ENCODE results near the gene CDHR4.

The CDHR4 gene, protein sequence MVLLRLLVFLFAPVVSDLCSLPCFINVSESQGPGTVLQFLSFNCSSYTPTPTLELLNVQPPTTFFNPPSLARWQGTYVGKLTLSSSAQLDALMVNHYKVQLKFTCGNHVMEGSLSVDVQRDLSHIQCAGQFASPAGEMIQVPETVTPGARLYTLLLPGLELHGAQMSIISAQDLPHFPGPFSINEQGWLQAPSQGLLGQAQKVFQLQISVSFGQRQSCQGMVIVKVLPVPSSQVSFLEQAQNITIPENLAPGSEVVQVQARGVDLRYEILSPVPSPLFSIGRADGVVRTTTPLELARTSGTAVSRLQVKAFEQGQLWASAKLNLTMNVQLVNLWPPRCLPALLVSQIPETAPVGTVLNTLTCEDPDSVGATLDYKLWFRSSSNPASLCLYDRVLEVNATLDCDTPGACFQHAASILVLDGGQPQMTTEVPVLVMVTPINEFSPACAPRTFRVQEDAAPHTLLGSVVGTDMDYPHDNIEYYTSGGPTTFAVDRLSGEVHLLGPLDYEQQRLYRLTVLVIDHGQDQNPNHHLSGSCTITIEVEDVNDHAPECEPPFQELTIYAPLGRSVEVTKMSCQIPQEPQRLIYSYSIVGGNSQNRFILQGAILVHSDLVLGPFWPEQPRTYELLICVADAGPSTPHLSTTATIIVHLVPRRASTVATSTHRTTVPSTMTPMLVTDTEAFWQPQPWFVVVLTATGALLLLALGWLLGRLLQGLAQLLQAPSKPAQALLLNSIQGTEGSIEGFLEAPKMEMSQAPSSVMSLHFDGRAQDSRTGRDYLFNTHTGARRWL

GRCh38 chr3:49799761-49800160 lies at the start of gene CDHR4:
Gene CDHR4, minus strand, starts transcription at chr3:49799873. Its CDS starts 61 bp downstream, at chr3:49799812.
- Histone ChIP-seq H3K27ac (ENCODE audit: low read depth, low read length) (no peak within 1 kb of the TSS), H3K9ac (ENCODE audit: low read length in 5 of 5) (peak within 1 kb of the TSS in 1 of 5 donors; percentile 8), H3K36me3 (ENCODE audit: control insufficient read depth in 5 of 5, insufficient read depth in 5 of 5, low read length in 5 of 5) (peaks cover 0 to 5% (median 0%) of the 10 kb centered on the region in 5 donors), H3K4me3 (ENCODE audit: low read depth in 1 of 5, low read length in 5 of 5) (no peak within 1 kb of the TSS), H3K27me3 (ENCODE audit: control insufficient read depth in 5 of 5, insufficient read depth in 4 of 5, low read length in 5 of 5) (no peaks in the 10 kb centered on the region), H3K4me1 (ENCODE audit: control insufficient read depth in 5 of 5, insufficient read depth in 5 of 5, low read length in 5 of 5) (peaks cover 8 to 30% (median 22%) of the 10 kb centered on the region in 5 donors), H3K9me3 (ENCODE audit: control insufficient read depth in 5 of 5, low read length in 5 of 5) (no peaks in the 10 kb centered on the region)

GRCh38 chr3:49845694-49846093 lies 46.0 kb upstream of the CDHR4 start:
- no peak overlapping the region for H3K27ac ChIP-seq (ENCODE audit: low read depth, low read length)
- peaks cover 0 to 12% (median 8%) of the 10 kb centered on the region in 5 donors for H3K4me1 ChIP-seq (ENCODE audit: control insufficient read depth in 5 of 5, insufficient read depth in 5 of 5, low read length in 5 of 5)
- no peaks in the 10 kb centered on the region for H3K27me3 ChIP-seq (ENCODE audit: control insufficient read depth in 5 of 5, insufficient read depth in 4 of 5, low read length in 5 of 5)
- no peaks in the 10 kb centered on the region for H3K36me3 ChIP-seq (ENCODE audit: control insufficient read depth in 5 of 5, insufficient read depth in 5 of 5, low read length in 5 of 5)
- H3K9me3 ChIP-seq (ENCODE audit: control insufficient read depth in 5 of 5, low read length in 5 of 5) = no peaks in the 10 kb centered on the region
- H3K9ac ChIP-seq (ENCODE audit: low read length in 5 of 5) = no peak overlapping the region
- H3K4me3 ChIP-seq (ENCODE audit: low read depth in 1 of 5, low read length in 5 of 5) = no peak overlapping the region

- Histone ChIP-seq H3K4me1 (ENCODE audit: control insufficient read depth in 5 of 5, insufficient read depth in 5 of 5, low read length in 5 of 5) (peaks cover 3 to 23% (median 17%) of the 10 kb centered on the region in 5 donors), H3K9me3 (ENCODE audit: control insufficient read depth in 5 of 5, low read length in 5 of 5) (no peaks in the 10 kb centered on the region), H3K4me3 (ENCODE audit: low read depth in 1 of 5, low read length in 5 of 5) (no peak overlapping the region), H3K9ac (ENCODE audit: low read length in 5 of 5) (no peak overlapping the region), H3K36me3 (ENCODE audit: control insufficient read depth in 5 of 5, insufficient read depth in 5 of 5, low read length in 5 of 5) (no peaks in the 10 kb centered on the region), H3K27me3 (ENCODE audit: control insufficient read depth in 5 of 5, insufficient read depth in 4 of 5, low read length in 5 of 5) (no peaks in the 10 kb centered on the region), H3K27ac (ENCODE audit: low read depth, low read length) (no peak overlapping the region)
These were observed 45.0 kb upstream of the CDHR4 start for GRCh38 chr3:49844464-49845183.

GRCh38 chr3:49842843-49843517 lies 43.3 kb upstream of the CDHR4 start:
- Histone ChIP-seq H3K36me3 (ENCODE audit: control insufficient read depth in 5 of 5, insufficient read depth in 5 of 5, low read length in 5 of 5) (no peaks in the 10 kb centered on the region), H3K27ac (ENCODE audit: low read depth, low read length) (no peak overlapping the region)

DNA sequence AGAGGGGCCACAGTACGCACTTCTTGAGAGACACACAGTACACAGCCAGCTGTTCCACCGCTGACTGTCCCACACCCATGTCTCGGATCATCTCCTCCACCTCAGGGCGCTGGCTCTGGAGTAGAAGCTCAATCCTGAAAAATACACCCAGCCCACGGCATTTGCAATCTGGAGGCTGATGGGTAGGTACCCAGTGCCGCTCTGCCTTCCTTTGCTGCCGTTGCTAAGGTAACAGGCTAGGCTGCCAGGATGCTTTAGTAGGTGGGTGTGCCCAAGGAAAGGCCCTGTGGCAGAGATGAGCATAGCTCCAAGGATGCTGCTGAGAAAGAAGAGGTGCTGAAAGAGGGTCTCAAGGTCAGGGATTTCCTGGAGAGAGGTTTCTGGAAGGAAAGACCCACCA lies 42.1 kb upstream of the CDHR4 start:
- Histone ChIP-seq H3K4me1 (ENCODE audit: control insufficient read depth in 5 of 5, insufficient read depth in 5 of 5, low read length in 5 of 5) (peaks cover 9 to 29% (median 22%) of the 10 kb centered on the region in 5 donors), H3K9ac (ENCODE audit: low read length in 5 of 5) (no peak overlapping the region), H3K27ac (ENCODE audit: low read depth, low read length) (no peak overlapping the region), H3K9me3 (ENCODE audit: control insufficient read depth in 5 of 5, low read length in 5 of 5) (no peaks in the 10 kb centered on the region), H3K4me3 (ENCODE audit: low read depth in 1 of 5, low read length in 5 of 5) (no peak overlapping the region), H3K36me3 (ENCODE audit: control insufficient read depth in 5 of 5, insufficient read depth in 5 of 5, low read length in 5 of 5) (no peaks in the 10 kb centered on the region), H3K27me3 (ENCODE audit: control insufficient read depth in 5 of 5, insufficient read depth in 4 of 5, low read length in 5 of 5) (no peaks in the 10 kb centered on the region)

More at GRCh38 chr3:49842843-49843517, 43.3 kb upstream of the CDHR4 start:
- peaks cover 9 to 29% (median 22%) of the 10 kb centered on the region in 5 donors for H3K4me1 ChIP-seq (ENCODE audit: control insufficient read depth in 5 of 5, insufficient read depth in 5 of 5, low read length in 5 of 5)
- H3K27me3 ChIP-seq (ENCODE audit: control insufficient read depth in 5 of 5, insufficient read depth in 4 of 5, low read length in 5 of 5) = no peaks in the 10 kb centered on the region
- H3K9ac ChIP-seq (ENCODE audit: low read length in 5 of 5) = no peak overlapping the region
- H3K4me3 ChIP-seq (ENCODE audit: low read depth in 1 of 5, low read length in 5 of 5) = no peak overlapping the region
- H3K9me3 ChIP-seq (ENCODE audit: control insufficient read depth in 5 of 5, low read length in 5 of 5) = no peaks in the 10 kb centered on the region

DNA sequence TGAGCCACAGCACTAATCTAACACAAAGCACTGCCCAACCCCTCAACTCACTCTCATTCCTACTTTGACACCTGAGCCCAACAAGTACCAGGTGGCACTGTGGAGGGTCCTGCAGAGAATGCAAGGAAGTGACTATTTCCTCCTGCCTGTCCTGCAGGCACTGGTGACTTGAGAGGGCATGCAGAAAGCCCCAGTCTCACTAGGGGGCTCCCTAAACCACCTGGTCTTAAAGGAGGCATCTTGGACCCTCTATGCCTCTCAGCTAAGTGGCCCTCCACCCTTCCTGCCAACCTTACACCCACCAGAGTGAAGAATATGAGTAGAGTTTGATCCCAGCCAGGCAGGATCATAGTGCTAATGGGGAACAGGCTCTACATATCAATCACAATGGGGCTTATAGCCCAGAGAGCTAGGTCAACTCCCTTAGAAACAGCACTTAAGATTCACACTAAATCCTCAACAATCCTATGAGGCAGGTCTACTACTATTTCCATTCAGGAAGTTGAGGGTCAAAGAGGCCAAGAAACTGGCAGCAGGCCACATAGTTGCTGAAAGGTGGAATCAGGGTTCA lies 41.5 kb upstream of the CDHR4 start:
- peak overlapping the region in 1 of 5 donors; percentile 24 for H3K9ac ChIP-seq (ENCODE audit: low read length in 5 of 5)
- H3K27me3 ChIP-seq (ENCODE audit: control insufficient read depth in 5 of 5, insufficient read depth in 4 of 5, low read length in 5 of 5) = no peaks in the 10 kb centered on the region
- no peak overlapping the region for H3K4me3 ChIP-seq (ENCODE audit: low read depth in 1 of 5, low read length in 5 of 5)
- no peaks in the 10 kb centered on the region for H3K36me3 ChIP-seq (ENCODE audit: control insufficient read depth in 5 of 5, insufficient read depth in 5 of 5, low read length in 5 of 5)
- peaks cover 9 to 29% (median 22%) of the 10 kb centered on the region in 5 donors for H3K4me1 ChIP-seq (ENCODE audit: control insufficient read depth in 5 of 5, insufficient read depth in 5 of 5, low read length in 5 of 5)
- H3K9me3 ChIP-seq (ENCODE audit: control insufficient read depth in 5 of 5, low read length in 5 of 5) = no peaks in the 10 kb centered on the region
- no peak overlapping the region for H3K27ac ChIP-seq (ENCODE audit: low read depth, low read length)

GRCh38 chr3:49840388-49840787 lies 40.7 kb upstream of the CDHR4 start:
- Histone ChIP-seq H3K36me3 (ENCODE audit: control insufficient read depth in 5 of 5, insufficient read depth in 5 of 5, low read length in 5 of 5) (no peaks in the 10 kb centered on the region), H3K4me3 (ENCODE audit: low read depth in 1 of 5, low read length in 5 of 5) (no peak overlapping the region), H3K4me1 (ENCODE audit: control insufficient read depth in 5 of 5, insufficient read depth in 5 of 5, low read length in 5 of 5) (peaks cover 9 to 29% (median 22%) of the 10 kb centered on the region in 5 donors), H3K27me3 (ENCODE audit: control insufficient read depth in 5 of 5, insufficient read depth in 4 of 5, low read length in 5 of 5) (no peaks in the 10 kb centered on the region), H3K9me3 (ENCODE audit: control insufficient read depth in 5 of 5, low read length in 5 of 5) (no peaks in the 10 kb centered on the region), H3K9ac (ENCODE audit: low read length in 5 of 5) (peak overlapping the region in 1 of 5 donors; percentile 10), H3K27ac (ENCODE audit: low read depth, low read length) (no peak overlapping the region)

DNA sequence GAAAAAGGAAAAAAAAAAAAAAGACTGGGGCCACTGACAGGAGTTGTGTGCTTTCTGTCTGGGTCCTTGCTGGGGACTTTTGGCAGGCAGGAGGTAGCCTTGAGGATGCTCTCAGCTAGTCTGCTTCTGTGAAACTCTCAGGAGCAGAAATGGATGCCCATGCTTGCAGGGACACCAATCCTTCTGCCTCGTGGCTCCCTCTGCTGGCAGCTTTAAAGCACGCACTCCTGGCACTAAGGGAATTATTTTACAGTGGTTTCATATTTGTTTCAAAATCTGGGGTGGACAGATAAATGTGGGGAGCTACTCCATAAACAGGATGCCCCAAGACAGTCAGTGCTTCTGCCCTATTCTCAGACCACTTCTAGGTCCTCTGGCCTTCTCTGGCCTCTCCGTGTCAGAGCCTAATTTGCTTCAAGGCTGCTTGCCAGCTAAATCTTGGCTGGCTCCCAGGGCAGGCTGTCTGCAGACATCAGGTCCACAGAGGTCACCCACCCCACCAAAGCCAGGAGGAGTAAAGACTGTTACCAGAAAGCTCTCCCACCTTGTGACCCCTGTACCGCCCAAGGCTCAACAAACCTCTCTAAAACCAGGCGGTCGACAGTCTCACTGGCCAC lies 39.6 kb upstream of the CDHR4 start:
- Histone ChIP-seq H3K4me1 (ENCODE audit: control insufficient read depth in 5 of 5, insufficient read depth in 5 of 5, low read length in 5 of 5) (peaks cover 9 to 29% (median 22%) of the 10 kb centered on the region in 5 donors), H3K27ac (ENCODE audit: low read depth, low read length) (no peak overlapping the region), H3K4me3 (ENCODE audit: low read depth in 1 of 5, low read length in 5 of 5) (peak overlapping the region in 3 of 5 donors; percentile 32 to 51 (median 45)), H3K36me3 (ENCODE audit: control insufficient read depth in 5 of 5, insufficient read depth in 5 of 5, low read length in 5 of 5) (no peaks in the 10 kb centered on the region), H3K9me3 (ENCODE audit: control insufficient read depth in 5 of 5, low read length in 5 of 5) (no peaks in the 10 kb centered on the region), H3K9ac (ENCODE audit: low read length in 5 of 5) (no peak overlapping the region), H3K27me3 (ENCODE audit: control insufficient read depth in 5 of 5, insufficient read depth in 4 of 5, low read length in 5 of 5) (no peaks in the 10 kb centered on the region)

- no peaks in the 10 kb centered on the region for H3K4me1 ChIP-seq (ENCODE audit: control insufficient read depth in 5 of 5, insufficient read depth in 5 of 5, low read length in 5 of 5)
- H3K27ac ChIP-seq (ENCODE audit: low read depth, low read length) = no peak overlapping the region
These were observed 31.7 kb upstream of the CDHR4 start for GRCh38 chr3:49831341-49831740.

More at GRCh38 chr3:49831341-49831740, 31.7 kb upstream of the CDHR4 start:
- H3K9me3 ChIP-seq (ENCODE audit: control insufficient read depth in 5 of 5, low read length in 5 of 5) = no peaks in the 10 kb centered on the region
- peaks cover 0 to 18% (median 5%) of the 10 kb centered on the region in 5 donors for H3K36me3 ChIP-seq (ENCODE audit: control insufficient read depth in 5 of 5, insufficient read depth in 5 of 5, low read length in 5 of 5)
- H3K9ac ChIP-seq (ENCODE audit: low read length in 5 of 5) = no peak overlapping the region
- no peak overlapping the region for H3K4me3 ChIP-seq (ENCODE audit: low read depth in 1 of 5, low read length in 5 of 5)
- no peaks in the 10 kb centered on the region for H3K27me3 ChIP-seq (ENCODE audit: control insufficient read depth in 5 of 5, insufficient read depth in 4 of 5, low read length in 5 of 5)
